ENCODE results near the gene PTPRM. TPM values are rescaled to one million over a fixed set of nuclear protein-coding genes. Genes with fewer than 3 reads are reported as not detected.

Gene PTPRM
- polyA plus RNA-seq, 3 donors: 0.04 to 2.1 (median 0.66) TPM

GRCh38 chr18:7635948-7636347, 68.8 kb downstream of the PTPRM start:
- Mint-ChIP-seq H3K27me3 (ENCODE audit: low read depth in 3 of 3) (peaks cover 0 to 2% (median 2%) of the 10 kb centered on the region in 3 donors), H3K36me3 (no peaks in the 10 kb centered on the region), H3K9me3 (peaks cover 0 to 3% (median 2%) of the 10 kb centered on the region in 7 donors), H3K4me3 (no peak overlapping the region), H3K27ac (no peak overlapping the region), H3K4me1 (peaks cover 16% of the 10 kb centered on the region)
- H3K27me3 ChIP-seq (ENCODE audit: control insufficient read depth in 2 of 2, insufficient read depth in 2 of 2, low read length in 2 of 2): no peaks in the 10 kb centered on the region
- H3K36me3 ChIP-seq (replicated peaks in 1 of 2; ENCODE audit: control insufficient read depth in 1 of 2, insufficient read depth in 2 of 2, low read length in 2 of 2): no peaks in the 10 kb centered on the region
- H4K20me1 ChIP-seq (ENCODE audit: insufficient read depth, low read length): no peaks in the 10 kb centered on the region
- WGBS (ENCODE audit: insufficient coverage): 88% methylated on average over 1 of the region's 1 CpG
- no peak overlapping the region for H3K9ac ChIP-seq (ENCODE audit: insufficient read depth, low read length, poor library complexity, severe bottlenecking)
- H3K4me1 ChIP-seq (ENCODE audit: control insufficient read depth in 1 of 2, insufficient read depth in 2 of 2, low read length in 2 of 2): peaks cover 7 to 18% of the 10 kb centered on the region in 2 donors
- no peak overlapping the region for H3K4me3 ChIP-seq (replicated peaks in 1 of 3; ENCODE audit: low read depth in 2 of 3, low read length in 3 of 3)
- intact Hi-C loops (cut with micrococcal nuclease): no loop called here
- H3K79me2 ChIP-seq (ENCODE audit: insufficient read depth, low read length): no peaks in the 10 kb centered on the region
- no peak for TF ChIP-seq CTCF (IDR thresholded peaks at IDR 0.05)
- H3K9me3 ChIP-seq (replicated peaks in 1 of 2; ENCODE audit: control insufficient read depth in 1 of 2, insufficient read depth in 1 of 2, low read length in 2 of 2): no peaks in the 10 kb centered on the region
- no peak overlapping the region for H3K27ac ChIP-seq (ENCODE audit: low read depth in 1 of 2, low read length in 2 of 2)
- H2AFZ ChIP-seq (ENCODE audit: insufficient read depth, low read depth, low read length, poor library complexity, severe bottlenecking): no peak overlapping the region
- DNase-seq: no peak
- H3K4me2 ChIP-seq (replicated peaks; ENCODE audit: extremely low read depth, low read length, poor library complexity, severe bottlenecking): no peak overlapping the region

DNA sequence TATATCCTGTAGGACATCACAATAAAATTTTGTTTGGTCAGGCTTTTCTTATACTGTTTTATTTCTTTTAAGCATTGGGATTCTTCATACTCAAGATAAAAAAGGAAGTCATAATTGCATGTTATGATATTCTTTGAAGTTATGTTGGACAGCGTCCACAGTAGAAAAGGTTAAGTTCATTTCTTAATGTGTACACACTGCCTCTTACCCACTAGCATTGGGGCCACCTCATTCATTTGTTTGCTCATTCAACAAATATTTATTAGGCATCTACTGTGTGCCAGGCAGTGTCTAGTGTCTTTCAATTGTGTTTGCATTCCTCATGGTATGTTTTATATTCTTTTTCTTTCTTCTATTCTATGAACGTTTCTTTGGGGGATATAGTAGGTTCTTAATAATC, 70.2 kb downstream of the PTPRM start:
- no peak overlapping the region for H3K4me3 Mint-ChIP-seq
- Histone ChIP-seq H3K4me3 (replicated peaks in 1 of 3; ENCODE audit: low read depth in 2 of 3, low read length in 3 of 3) (no peak overlapping the region), H3K9ac (ENCODE audit: insufficient read depth, low read length, poor library complexity, severe bottlenecking) (no peak overlapping the region), H2AFZ (ENCODE audit: insufficient read depth, low read depth, low read length, poor library complexity, severe bottlenecking) (no peak overlapping the region), H3K27me3 (ENCODE audit: control insufficient read depth in 2 of 2, insufficient read depth in 2 of 2, low read length in 2 of 2) (no peaks in the 10 kb centered on the region), H4K20me1 (ENCODE audit: insufficient read depth, low read length) (no peaks in the 10 kb centered on the region), H3K4me1 (ENCODE audit: control insufficient read depth in 1 of 2, insufficient read depth in 2 of 2, low read length in 2 of 2) (peaks cover 7 to 14% of the 10 kb centered on the region in 2 donors), H3K36me3 (replicated peaks in 1 of 2; ENCODE audit: control insufficient read depth in 1 of 2, insufficient read depth in 2 of 2, low read length in 2 of 2) (no peaks in the 10 kb centered on the region), H3K27ac (ENCODE audit: low read depth in 1 of 2, low read length in 2 of 2) (no peak overlapping the region), H3K79me2 (ENCODE audit: insufficient read depth, low read length) (no peaks in the 10 kb centered on the region), H3K4me2 (replicated peaks; ENCODE audit: extremely low read depth, low read length, poor library complexity, severe bottlenecking) (no peak overlapping the region), H3K9me3 (replicated peaks in 1 of 2; ENCODE audit: control insufficient read depth in 1 of 2, insufficient read depth in 1 of 2, low read length in 2 of 2) (no peaks in the 10 kb centered on the region)
- no peaks in the 10 kb centered on the region for H3K36me3 Mint-ChIP-seq
- intact Hi-C loops (cut with micrococcal nuclease): no loop called here
- no peak for DNase-seq
- TF ChIP-seq CTCF (IDR thresholded peaks at IDR 0.05): no peak
- peaks cover 0 to 3% (median 2%) of the 10 kb centered on the region in 7 donors for H3K9me3 Mint-ChIP-seq
- peaks cover 0 to 2% (median 2%) of the 10 kb centered on the region in 3 donors for H3K27me3 Mint-ChIP-seq (ENCODE audit: low read depth in 3 of 3)
- H3K27ac Mint-ChIP-seq: no peak overlapping the region
- WGBS (ENCODE audit: insufficient coverage): no CpG with 5 or more reads among the region's 2 CpGs
- peaks cover 14% of the 10 kb centered on the region for H3K4me1 Mint-ChIP-seq
